Neural cell (in vitro differentiated cells): Measurements from ENCODE around the gene COMP.

Source experiments
- CTCF ChIP-seq: fragments of 450-650 bp; IDR thresholded peaks from 2 replicates; pipeline ENCODE4 v1.5.1; 2014; ENCODE audit warnings: antibody characterized with exemption, mild to moderate bottlenecking, moderate library complexity; ENCODE audit not compliant: poor library complexity, severe bottlenecking
- EP300 ChIP-seq: fragments of 450-650 bp; conservative IDR thresholded peaks from 2 replicates; pipeline ENCODE4 v1.6.1; 2014; ENCODE audit warnings: antibody characterized with exemption, mild to moderate bottlenecking, moderate library complexity; ENCODE audit not compliant: poor library complexity, severe bottlenecking
- SMC3 ChIP-seq: fragments of 450-650 bp; conservative IDR thresholded peaks from 2 replicates; pipeline ENCODE4 v1.6.1; 2014; ENCODE audit warnings: antibody characterized with exemption, mild to moderate bottlenecking, moderate library complexity; ENCODE audit not compliant: poor library complexity

- TF ChIP-seq CTCF (no peak), EP300 (no peak), SMC3 (no peak)
Observed at GRCh38 chr19:18796239-18796638, 5.1 kb upstream of the COMP start.
